GM12878 (cell line): ENCODE results near the gene GFRA3. TPM values are rescaled to one million over a fixed set of nuclear protein-coding genes. Genes with fewer than 3 reads are reported as not detected.

ENCODE experiments used
- ATAC-seq: fragments of 200-7000 bp; cut with Tn5 transposase; 3 replicates; pipeline ENCODE4 v1.9.1; 2020; ENCODE audit warnings: mild to moderate bottlenecking, moderate library complexity
- BruUV-seq: library from RNA; stranded (reverse); fragments of 400-500 nt; replicated peaks from 2 replicates; lab custom pipeline; 2021; lab: Mats Ljungman, UMichigan
- CTCF ChIA-PET: fragments of 300-600 bp; sonication (Branson Sonifier 250); formaldehyde crosslinking; extraction: SDS; loops from one replicate; lab custom pipeline; 2021; ENCODE audit warnings: inconsistent platforms; lab: Yijun Ruan, JAX
- POLR2A ChIA-PET: fragments of 350-600 bp; formaldehyde crosslinking; extraction: SDS; loops from one replicate; lab custom pipeline; 2021; ENCODE audit warnings: inconsistent platforms; lab: Charles Lee
- RAD21 ChIA-PET: fragments of 300-600 bp; sonication (Branson Sonifier 250); formaldehyde crosslinking; loops from one replicate; lab custom pipeline; 2023; ENCODE audit warnings: antibody characterized with exemption; ENCODE audit not compliant: unreplicated experiment; lab: Charles Lee
- SMC1A ChIA-PET: fragments of 300-600 bp; sonication (Branson Sonifier 250); formaldehyde crosslinking; loops from one replicate; lab custom pipeline; 2023; ENCODE audit not compliant: unreplicated experiment, uncharacterized antibody; lab: Charles Lee
- DNase-seq: peaks from one replicate; pipeline ENCODE4 v3.0.0-alpha.2; 2011; ENCODE audit warnings: low read depth, low spot score
- FAIRE-seq: peaks from 3 replicates; lab custom pipeline; 2011; peaks lifted over from hg19 to GRCh38; lab: Jason Lieb, UNC
- H2AFZ ChIP-seq: 2 replicates; pipeline ENCODE4 v1.6.0; 2011; ENCODE audit warnings: low read depth, low read length, control low read depth; ENCODE audit not compliant: control insufficient read depth
- H3K27ac ChIP-seq: 2 replicates; pipeline ENCODE4 v1.5.1; 2011; ENCODE audit warnings: control low read depth; ENCODE audit not compliant: control insufficient read depth, insufficient read depth
- H3K27me3 ChIP-seq, 2 experiments: replicated peaks in 1 of 2; 2 replicates each; pipeline versions ENCODE4 v1.6.0 to v1.6.1; 2011; ENCODE audit warnings: low read length in 1 of 2; ENCODE audit not compliant: control insufficient read depth in 2 of 2, insufficient read depth in 2 of 2
- H3K36me3 ChIP-seq, 2 experiments: 2 replicates each; pipeline ENCODE4 v1.5.1; 2011; ENCODE audit warnings: low read length in 1 of 2; ENCODE audit not compliant: control insufficient read depth in 2 of 2, insufficient read depth in 2 of 2
- H3K4me1 ChIP-seq: 2 replicates; pipeline ENCODE4 v1.6.1; 2011; ENCODE audit warnings: mild to moderate bottlenecking, low read length, moderate library complexity, mixed read lengths; ENCODE audit not compliant: control insufficient read depth, insufficient read depth
- H3K4me2 ChIP-seq: 2 replicates; pipeline ENCODE4 v1.6.0; 2011; ENCODE audit warnings: control low read depth; ENCODE audit not compliant: control insufficient read depth, insufficient read depth
- H3K4me3 ChIP-seq: fragments of 200-600 bp; sonication (generic); 2 replicates; pipeline ENCODE4 v1.5.1; 2016
- H3K79me2 ChIP-seq: 2 replicates; pipeline ENCODE4 v1.6.0; 2011; ENCODE audit warnings: low read length; ENCODE audit not compliant: control insufficient read depth, insufficient read depth
- H3K9ac ChIP-seq: 2 replicates; pipeline ENCODE4 v1.8.0; 2011; ENCODE audit warnings: low read length, control low read depth, mixed read lengths; ENCODE audit not compliant: control insufficient read depth, insufficient read depth
- H3K9me3 ChIP-seq: replicated peaks from 3 replicates; pipeline ENCODE4 v1.5.1; 2011; ENCODE audit warnings: mild to moderate bottlenecking, low read length; ENCODE audit not compliant: control insufficient read depth, insufficient read depth
- H4K20me1 ChIP-seq: 2 replicates; pipeline ENCODE4 v1.6.0; 2011; ENCODE audit not compliant: control insufficient read depth, insufficient read depth
- BCLAF1 ChIP-seq: fragments of 450-650 bp; IDR thresholded peaks from 2 replicates; pipeline ENCODE4 v1.6.1; 2017; ENCODE audit warnings: antibody characterized with exemption, mild to moderate bottlenecking, moderate library complexity
- CEBPB ChIP-seq, 2 experiments: fragments of 150-350 bp in 1 of 2; IDR thresholded peaks; 2 replicates each; pipeline ENCODE4 v1.6.1; 2012 to 2014; ENCODE audit warnings: low read depth in 2 of 2, low read length in 2 of 2, borderline replicate concordance in 1 of 2, inconsistent platforms in 1 of 2
- GABPA ChIP-seq: IDR thresholded peaks from 2 replicates; pipeline ENCODE4 v1.6.1; 2014; ENCODE audit warnings: antibody characterized with exemption, low read depth, mild to moderate bottlenecking, inconsistent platforms
- HDAC6 ChIP-seq: fragments of 200-600 bp; sonication (generic); IDR thresholded peaks from one replicate; pipeline ENCODE4 v1.8.0; 2017; ENCODE audit warnings: antibody characterized with exemption; ENCODE audit not compliant: unreplicated experiment
- NFXL1 ChIP-seq: fragments of 450-650 bp; IDR thresholded peaks from 2 replicates; pipeline ENCODE4 v1.6.1; 2017; ENCODE audit warnings: antibody characterized with exemption, mild to moderate bottlenecking, borderline replicate concordance
- PBX3 ChIP-seq: IDR thresholded peaks from 2 replicates; pipeline ENCODE4 v1.6.1; 2011; ENCODE audit warnings: mild to moderate bottlenecking, low read depth, low read length, moderate library complexity; ENCODE audit not compliant: insufficient replicate concordance
- RAD51 ChIP-seq: fragments of 450-650 bp; IDR thresholded peaks from 2 replicates; pipeline ENCODE4 v1.6.1; 2016; ENCODE audit warnings: moderate library complexity, mild to moderate bottlenecking, inconsistent platforms
- RBBP5 ChIP-seq: fragments of 200-600 bp; sonication (generic); conservative IDR thresholded peaks from 2 replicates; pipeline ENCODE4 v1.6.1; 2016
- RCOR1 ChIP-seq: conservative IDR thresholded peaks from 2 replicates; pipeline ENCODE4 v1.6.1; 2012; ENCODE audit warnings: low read depth, low read length, improper control_type of control experiment
- RUNX3 ChIP-seq: IDR thresholded peaks from 2 replicates; pipeline ENCODE4 v1.6.1; 2012; ENCODE audit warnings: low read length, inconsistent platforms
- SKIL ChIP-seq: fragments of 450-650 bp; IDR thresholded peaks from 2 replicates; pipeline ENCODE4 v1.6.1; 2017; ENCODE audit warnings: mild to moderate bottlenecking, low read depth, inconsistent platforms; ENCODE audit not compliant: poor library complexity, severe bottlenecking
- SRF ChIP-seq, 2 experiments: IDR thresholded peaks; 2 replicates each; pipeline ENCODE4 v1.6.1; 2011; ENCODE audit warnings: low read depth in 2 of 2, low read length in 2 of 2, mild to moderate bottlenecking in 1 of 2, moderate library complexity in 1 of 2
- USF1 ChIP-seq: IDR thresholded peaks from 2 replicates; pipeline ENCODE4 v1.6.1; 2011; ENCODE audit warnings: borderline replicate concordance, low read depth, mild to moderate bottlenecking, moderate library complexity, mixed read lengths, low read length; ENCODE audit not compliant: insufficient read depth; ENCODE audit errors: extremely low read length
- ZBTB33 ChIP-seq: fragments of 450-650 bp; IDR thresholded peaks from 2 replicates; pipeline ENCODE4 v1.6.1; 2017; ENCODE audit warnings: mild to moderate bottlenecking
- ZNF217 ChIP-seq: fragments of 450-650 bp; IDR thresholded peaks from 2 replicates; pipeline ENCODE4 v1.6.1; 2017; ENCODE audit warnings: antibody characterized with exemption, mild to moderate bottlenecking
- WGBS: methylation state at CpG from one replicate; pipeline ENCODE4 v1.1.6; 2016; ENCODE audit warnings: low lambda C conversion rate; ENCODE audit not compliant: insufficient replicate concordance, insufficient coverage; ENCODE audit errors: missing lambda C conversion rate; 5-methylcytosine and 5-hydroxymethylcytosine counted together
- in situ Hi-C: fragments of 300-500 bp; cut with MboI; formaldehyde crosslinking; loops from 9 replicates; pipeline ENCODE4 v1.14.3; 2018; ENCODE audit warnings: mixed read lengths
- intact Hi-C: fragments of 100-400 bp; cut with micrococcal nuclease; formaldehyde crosslinking; loops from one replicate; pipeline ENCODE4 v1.14.2; 2022; ENCODE audit not compliant: unreplicated experiment
- polyA plus RNA-seq, 11 experiments: library from polyadenylated mRNA; depleted of rRNA in 4 of 11; unstranded in 6 of 11; stranded (reverse) in 5 of 11; fragments of >200 nt; fragmentation: Nextera tagmentation in 4 of 11; fragmentation: Illumina TruSeq in 1 of 11; extraction: Ambion mirVana in 4 of 11; extraction: Trizol in 1 of 11; gene quantifications; 1 replicate in 1 of 11; 2 replicates in 10 of 11; pipeline versions ENCODE4 v1.2.1 to v1.2.3, GENCODE V29; 2011 to 2016; ENCODE audit warnings: inconsistent platforms in 2 of 11, missing spikeins in 2 of 11, low read depth in 1 of 11
- total RNA-seq, 4 experiments: library from RNA; depleted of rRNA in 3 of 4; stranded (reverse); fragments of >200 nt in 3 of 4; fragmentation: Illumina TruSeq in 1 of 4; extraction: Trizol in 1 of 4; gene quantifications; 2 replicates each; pipeline versions ENCODE4 v1.2.1 to v1.2.3, GENCODE V29; 2013 to 2021

The GFRA3 gene
- total and polyA plus RNA-seq, 10 of the 15 experiments (the other 5 are each of a cell fraction or from before 2014, with no cell fraction given), result 0.06 to 0.10 (median 0.08) TPM; not detected in 7

- WGBS, result 51% methylated on average over 5 of the region's 5 CpGs
- Histone ChIP-seq H3K36me3 (no peaks in the 10 kb centered on the region), H4K20me1 (no peaks in the 10 kb centered on the region), H3K27me3 (peaks cover 0 to 2% of the 10 kb centered on the region in 2 experiments; a peak in 1 of 4 replicates), H3K4me2 (no peak overlapping the region), H3K4me1 (no peaks in the 10 kb centered on the region; the same call in 1 of the 2 replicates), H3K27ac (no peak overlapping the region), H3K4me3 (no peak overlapping the region), H3K9ac (no peak overlapping the region), H2AFZ (no peak overlapping the region), H3K79me2 (no peaks in the 10 kb centered on the region), H3K9me3 (no peaks in the 10 kb centered on the region)
- no peak for ATAC-seq
- ChIA-PET SMC1A (no interaction called here), CTCF (no interaction called here), POLR2A (no interaction called here), RAD21 (no interaction called here)
- TF ChIP-seq RAD51, result no peak
- no peak for TF ChIP-seq RUNX3
- no peak for TF ChIP-seq NFXL1
- no peak for TF ChIP-seq RBBP5
- TF ChIP-seq ZNF217, result no peak
- no peak for TF ChIP-seq BCLAF1
- TF ChIP-seq RCOR1, result no peak
- no peak for TF ChIP-seq USF1
- no peak for TF ChIP-seq HDAC6
- TF ChIP-seq SRF (IDR thresholded peaks at IDR 0.05; ENCODE audit: low read depth in 2 of 2, low read length in 2 of 2), result no peak
- no peak for TF ChIP-seq PBX3
- TF ChIP-seq SKIL, result no peak
- no peak for TF ChIP-seq GABPA
- TF ChIP-seq CEBPB (IDR thresholded peaks at IDR 0.05; ENCODE audit: borderline replicate concordance in 1 of 2, low read depth in 2 of 2, low read length in 2 of 2), result no peak
- TF ChIP-seq ZBTB33, result no peak
- intact Hi-C loops, result no loop called here
- FAIRE-seq, result no peak
- BruUV-seq, result no TSS peak
- in situ Hi-C loops, result no loop called here
- no peak for DNase-seq
Observed at GRCh38 chr5:138271281-138271680, 3.1 kb downstream of the GFRA3 start.
